ENCODE results near the gene SGMS1. TPM values are rescaled to one million over a fixed set of nuclear protein-coding genes. Genes with fewer than 3 reads are reported as not detected.

Gene SGMS1
- polyA plus RNA-seq, 1 donor from 2014 or later, result 8.0 TPM

DNA sequence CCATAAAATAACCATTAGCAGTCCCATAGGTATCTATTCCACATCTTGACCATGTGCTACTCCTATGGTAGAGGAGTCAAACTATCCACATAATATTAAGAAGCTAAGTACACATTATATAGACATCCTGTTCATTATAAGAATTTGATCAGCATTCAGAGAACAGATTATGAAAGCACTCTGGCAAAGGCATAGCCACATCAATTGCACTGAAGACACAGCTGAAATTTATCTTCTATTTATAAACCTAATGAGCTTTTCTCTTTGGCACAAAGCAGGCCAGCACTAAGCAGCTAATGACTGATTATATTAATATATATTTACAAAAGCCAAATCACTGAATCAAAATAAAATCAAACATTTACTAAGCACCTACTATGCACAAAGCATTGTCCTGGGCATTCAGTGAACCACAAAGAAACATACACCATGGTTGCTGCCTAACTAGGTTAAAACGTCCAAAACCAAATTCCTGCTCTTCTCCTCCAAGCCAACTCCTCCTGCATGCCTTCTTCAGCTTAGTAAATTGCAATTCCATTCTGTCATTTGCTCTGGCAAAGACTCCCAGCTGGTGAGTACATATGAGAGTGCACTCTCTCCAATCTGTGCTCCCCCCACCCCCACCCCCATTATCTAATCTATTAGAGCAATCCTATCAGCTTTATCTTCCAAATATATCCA lies 249.8 kb downstream of the SGMS1 start:
- Histone ChIP-seq H3K9me3 (ENCODE audit: low read length) (no peaks in the 10 kb centered on the region), H3K36me3 (ENCODE audit: insufficient read depth, low read length) (no peaks in the 10 kb centered on the region), H2AFZ (ENCODE audit: low read depth, low read length) (no peak overlapping the region), H3K9me2 (ENCODE audit: insufficient read depth, low read length) (no peaks in the 10 kb centered on the region), H4K20me1 (ENCODE audit: insufficient read depth) (no peaks in the 10 kb centered on the region), H3K79me2 (replicated peaks; ENCODE audit: insufficient read depth, low read length) (no peaks in the 10 kb centered on the region), H3K27me3 (ENCODE audit: insufficient read depth, low read depth, low read length) (no peaks in the 10 kb centered on the region), H3F3A (ENCODE audit: insufficient read depth, low read length, poor library complexity, severe bottlenecking) (no peaks in the 10 kb centered on the region), H3K27ac (ENCODE audit: low read length) (no peak overlapping the region), H3K9ac (ENCODE audit: low read length) (no peak overlapping the region), H3K4me3 (ENCODE audit: low read length) (no peak overlapping the region), H3K4me2 (ENCODE audit: low read length) (no peak overlapping the region)
- TF ChIP-seq TAF1 (IDR thresholded peaks at IDR 0.05; ENCODE audit: low read depth) (no peak), RAD21 (conservative IDR thresholded peaks at IDR 0.05) (no peak), EZH2 (IDR thresholded peaks at IDR 0.05; ENCODE audit: borderline replicate concordance, insufficient read depth, low read length, poor library complexity, severe bottlenecking) (no peak)

DNA sequence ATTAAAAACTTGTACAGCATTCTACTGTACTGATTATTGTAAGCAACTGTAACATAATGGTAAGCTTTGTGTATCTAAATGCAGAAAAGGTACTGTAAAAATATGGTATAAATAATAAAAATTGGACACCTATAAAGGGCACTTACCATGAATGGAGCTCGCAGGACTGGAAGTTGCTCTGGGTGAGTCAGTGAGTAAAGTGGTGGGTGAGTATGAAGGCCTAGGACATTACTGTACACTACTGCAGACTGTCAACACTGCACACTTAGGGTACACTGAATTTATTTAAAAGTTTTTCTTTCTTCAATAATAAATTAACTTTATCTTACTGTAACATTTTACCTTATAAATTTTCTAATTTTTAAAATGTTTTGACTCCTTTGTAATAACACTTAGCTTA lies 253.8 kb downstream of the SGMS1 start:
- no peak overlapping the region for H3K4me3 ChIP-seq (ENCODE audit: low read length)
- no peaks in the 10 kb centered on the region for H3K9me2 ChIP-seq (ENCODE audit: insufficient read depth, low read length)
- no peaks in the 10 kb centered on the region for H3F3A ChIP-seq (ENCODE audit: insufficient read depth, low read length, poor library complexity, severe bottlenecking)
- H3K36me3 ChIP-seq (ENCODE audit: insufficient read depth, low read length), result no peaks in the 10 kb centered on the region
- no peak overlapping the region for H3K9ac ChIP-seq (ENCODE audit: low read length)
- no peaks in the 10 kb centered on the region for H3K79me2 ChIP-seq (replicated peaks; ENCODE audit: insufficient read depth, low read length)
- H4K20me1 ChIP-seq (ENCODE audit: insufficient read depth), result no peaks in the 10 kb centered on the region
- H3K27ac ChIP-seq (ENCODE audit: low read length), result no peak overlapping the region
- no peaks in the 10 kb centered on the region for H3K9me3 ChIP-seq (ENCODE audit: low read length)
- H2AFZ ChIP-seq (ENCODE audit: low read depth, low read length), result no peak overlapping the region
- TF ChIP-seq RAD21 (conservative IDR thresholded peaks at IDR 0.05) (no peak), SMC3 (conservative IDR thresholded peaks at IDR 0.05; ENCODE audit: poor library complexity) (no peak), EP300 (conservative IDR thresholded peaks at IDR 0.05; ENCODE audit: poor library complexity, severe bottlenecking) (no peak), TAF1 (IDR thresholded peaks at IDR 0.05; ENCODE audit: low read depth) (no peak), EZH2 (IDR thresholded peaks at IDR 0.05; ENCODE audit: borderline replicate concordance, insufficient read depth, low read length, poor library complexity, severe bottlenecking) (no peak), MXI1 (conservative IDR thresholded peaks at IDR 0.05; ENCODE audit: poor library complexity, severe bottlenecking) (no peak), POLR2AphosphoS5 (IDR thresholded peaks at IDR 0.05) (no peak)
- TF ChIP-seq, protein P1, sequence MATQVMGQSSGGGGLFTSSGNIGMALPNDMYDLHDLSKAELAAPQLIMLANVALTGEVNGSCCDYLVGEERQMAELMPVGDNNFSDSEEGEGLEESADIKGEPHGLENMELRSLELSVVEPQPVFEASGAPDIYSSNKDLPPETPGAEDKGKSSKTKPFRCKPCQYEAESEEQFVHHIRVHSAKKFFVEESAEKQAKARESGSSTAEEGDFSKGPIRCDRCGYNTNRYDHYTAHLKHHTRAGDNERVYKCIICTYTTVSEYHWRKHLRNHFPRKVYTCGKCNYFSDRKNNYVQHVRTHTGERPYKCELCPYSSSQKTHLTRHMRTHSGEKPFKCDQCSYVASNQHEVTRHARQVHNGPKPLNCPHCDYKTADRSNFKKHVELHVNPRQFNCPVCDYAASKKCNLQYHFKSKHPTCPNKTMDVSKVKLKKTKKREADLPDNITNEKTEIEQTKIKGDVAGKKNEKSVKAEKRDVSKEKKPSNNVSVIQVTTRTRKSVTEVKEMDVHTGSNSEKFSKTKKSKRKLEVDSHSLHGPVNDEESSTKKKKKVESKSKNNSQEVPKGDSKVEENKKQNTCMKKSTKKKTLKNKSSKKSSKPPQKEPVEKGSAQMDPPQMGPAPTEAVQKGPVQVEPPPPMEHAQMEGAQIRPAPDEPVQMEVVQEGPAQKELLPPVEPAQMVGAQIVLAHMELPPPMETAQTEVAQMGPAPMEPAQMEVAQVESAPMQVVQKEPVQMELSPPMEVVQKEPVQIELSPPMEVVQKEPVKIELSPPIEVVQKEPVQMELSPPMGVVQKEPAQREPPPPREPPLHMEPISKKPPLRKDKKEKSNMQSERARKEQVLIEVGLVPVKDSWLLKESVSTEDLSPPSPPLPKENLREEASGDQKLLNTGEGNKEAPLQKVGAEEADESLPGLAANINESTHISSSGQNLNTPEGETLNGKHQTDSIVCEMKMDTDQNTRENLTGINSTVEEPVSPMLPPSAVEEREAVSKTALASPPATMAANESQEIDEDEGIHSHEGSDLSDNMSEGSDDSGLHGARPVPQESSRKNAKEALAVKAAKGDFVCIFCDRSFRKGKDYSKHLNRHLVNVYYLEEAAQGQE (IDR thresholded peaks at IDR 0.05; ENCODE audit: borderline replicate concordance), result no peak
- TF ChIP-seq, protein P2, sequence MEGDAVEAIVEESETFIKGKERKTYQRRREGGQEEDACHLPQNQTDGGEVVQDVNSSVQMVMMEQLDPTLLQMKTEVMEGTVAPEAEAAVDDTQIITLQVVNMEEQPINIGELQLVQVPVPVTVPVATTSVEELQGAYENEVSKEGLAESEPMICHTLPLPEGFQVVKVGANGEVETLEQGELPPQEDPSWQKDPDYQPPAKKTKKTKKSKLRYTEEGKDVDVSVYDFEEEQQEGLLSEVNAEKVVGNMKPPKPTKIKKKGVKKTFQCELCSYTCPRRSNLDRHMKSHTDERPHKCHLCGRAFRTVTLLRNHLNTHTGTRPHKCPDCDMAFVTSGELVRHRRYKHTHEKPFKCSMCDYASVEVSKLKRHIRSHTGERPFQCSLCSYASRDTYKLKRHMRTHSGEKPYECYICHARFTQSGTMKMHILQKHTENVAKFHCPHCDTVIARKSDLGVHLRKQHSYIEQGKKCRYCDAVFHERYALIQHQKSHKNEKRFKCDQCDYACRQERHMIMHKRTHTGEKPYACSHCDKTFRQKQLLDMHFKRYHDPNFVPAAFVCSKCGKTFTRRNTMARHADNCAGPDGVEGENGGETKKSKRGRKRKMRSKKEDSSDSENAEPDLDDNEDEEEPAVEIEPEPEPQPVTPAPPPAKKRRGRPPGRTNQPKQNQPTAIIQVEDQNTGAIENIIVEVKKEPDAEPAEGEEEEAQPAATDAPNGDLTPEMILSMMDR (IDR thresholded peaks at IDR 0.05; ENCODE audit: poor library complexity, severe bottlenecking), result no peak
- no peaks in the 10 kb centered on the region for H3K27me3 ChIP-seq (ENCODE audit: insufficient read depth, low read depth, low read length)
- H3K4me2 ChIP-seq (ENCODE audit: low read length), result no peak overlapping the region

All from neural cell (in vitro differentiated cells).